Transverse colon (tissue), 4 donors: ENCODE results near the gene ZNF407.

Experiments
- CTCF ChIP-seq, 5 experiments: fragments of 200-600 bp in 3 of 5; fragments of 450-650 bp in 2 of 5; sonication (generic) in 3 of 5; IDR thresholded peaks; 1 replicate in 2 of 5; 2 replicates in 3 of 5; pipeline ENCODE4 v1.5.1; 2016 to 2017; ENCODE audit warnings: antibody characterized with exemption in 5 of 5, inconsistent platforms in 3 of 5, mild to moderate bottlenecking in 2 of 5, moderate library complexity in 1 of 5
- EP300 ChIP-seq: sonication (generic); formaldehyde crosslinking; IDR thresholded peaks from one replicate; pipeline ENCODE4 v1.6.1; 2017; ENCODE audit warnings: antibody characterized with exemption, low read depth
- POLR2A ChIP-seq: fragments of 450-650 bp; IDR thresholded peaks from one replicate; pipeline ENCODE4 v1.6.1; 2016; ENCODE audit warnings: antibody characterized with exemption, mild to moderate bottlenecking, moderate library complexity
- POLR2AphosphoS5 ChIP-seq, 3 donors: sonication (generic); formaldehyde crosslinking; IDR thresholded peaks; one replicate each; pipeline ENCODE4 v1.6.1; 2016; ENCODE audit warnings: antibody characterized with exemption in 3 of 3

- TF ChIP-seq EP300 (no peak), CTCF (IDR thresholded peaks at IDR 0.05) (no peak), POLR2A (no peak), POLR2AphosphoS5 (IDR thresholded peaks at IDR 0.05) (no peak)
Observed at GRCh38 chr18:74817576-74817975, 219.9 kb downstream of the ZNF407 start.
